GM21576 (cell line): ENCODE measurements around the gene PRPF19.

Experiments used
- ATAC-seq: cut with Tn5 transposase; IDR thresholded peaks from one replicate; pipeline ENCODE4 v1.9.1; 2021; ENCODE audit warnings: mild to moderate bottlenecking, moderate library complexity; ENCODE audit not compliant: unreplicated experiment

The PRPF19 gene

DNA sequence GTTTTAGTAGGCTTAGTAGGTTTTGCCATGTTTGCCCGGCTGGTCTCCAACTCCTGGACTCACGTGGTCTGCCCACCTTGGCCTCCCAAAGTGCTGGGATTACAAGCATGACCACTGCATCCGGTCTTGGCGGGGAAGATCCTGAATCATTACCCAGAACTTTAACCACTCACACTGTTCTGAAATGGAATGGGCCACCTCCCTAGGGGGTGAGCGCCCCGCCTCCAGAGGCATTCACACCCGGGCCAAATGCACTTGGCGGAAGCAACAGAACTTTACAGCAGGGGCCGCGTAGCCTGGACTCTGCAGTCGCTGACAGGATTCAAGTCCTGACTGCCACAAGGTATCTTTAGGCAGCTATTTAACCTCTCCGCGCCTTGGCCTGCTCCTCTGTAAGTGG, 59.1 kb downstream of the PRPF19 start:
- no peak for ATAC-seq

DNA sequence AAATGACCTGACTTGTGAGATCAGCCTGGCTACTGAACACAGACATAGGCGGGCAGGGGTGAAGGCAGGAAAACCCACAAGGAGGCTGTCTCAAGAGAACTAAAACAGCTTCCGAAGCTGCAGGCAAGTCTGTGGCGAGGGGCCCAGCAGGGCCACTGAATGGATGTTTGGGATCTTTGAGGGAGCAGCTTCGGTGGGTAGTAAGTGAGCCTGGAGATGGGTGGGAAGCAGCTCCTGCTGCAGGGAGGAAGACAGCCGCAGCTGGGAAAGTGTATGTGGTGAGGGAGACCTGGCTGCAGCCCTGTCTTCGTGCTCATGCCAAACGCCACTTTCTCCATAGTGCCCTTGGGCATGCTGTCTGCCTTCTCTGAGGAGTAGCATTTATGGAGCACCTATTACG, 61.0 kb downstream of the PRPF19 start:
- no peak for ATAC-seq

- ATAC-seq = no peak
These were observed 61.5 kb downstream of the PRPF19 start for GRCh38 chr11:60844870-60845221.

- no peak for ATAC-seq
These were observed 62.1 kb downstream of the PRPF19 start for GRCh38 chr11:60844045-60844869.

GRCh38 chr11:60842668-60843600, 63.5 kb downstream of the PRPF19 start:
- no peak for ATAC-seq

GRCh38 chr11:60841797-60842667, 64.4 kb downstream of the PRPF19 start, which contains the start of gene CCDC86:
TSS of gene CCDC86 (plus strand) at chr11:60842113. CDS start at chr11:60842125, 12 bp downstream.
- peak; percentile 68 for ATAC-seq
